Activated T-helper 9 cell treated with anti-CD3 and anti-CD28 coated beads, Interleukin-2, amount 50 U/mL, for 16 hours (primary cell): ENCODE measurements around the gene SLC33A1.
"Not testable (repeated sequence)": the region's sequence is repeated elsewhere in the genome, so short reads cannot be mapped to it uniquely, and the experiment has no call there.

ENCODE experiments used
- DNase-seq: peaks from one replicate; pipeline ENCODE4 v3.0.0-alpha.2; 2020; ENCODE audit warnings: low read depth

Gene SLC33A1

DNA sequence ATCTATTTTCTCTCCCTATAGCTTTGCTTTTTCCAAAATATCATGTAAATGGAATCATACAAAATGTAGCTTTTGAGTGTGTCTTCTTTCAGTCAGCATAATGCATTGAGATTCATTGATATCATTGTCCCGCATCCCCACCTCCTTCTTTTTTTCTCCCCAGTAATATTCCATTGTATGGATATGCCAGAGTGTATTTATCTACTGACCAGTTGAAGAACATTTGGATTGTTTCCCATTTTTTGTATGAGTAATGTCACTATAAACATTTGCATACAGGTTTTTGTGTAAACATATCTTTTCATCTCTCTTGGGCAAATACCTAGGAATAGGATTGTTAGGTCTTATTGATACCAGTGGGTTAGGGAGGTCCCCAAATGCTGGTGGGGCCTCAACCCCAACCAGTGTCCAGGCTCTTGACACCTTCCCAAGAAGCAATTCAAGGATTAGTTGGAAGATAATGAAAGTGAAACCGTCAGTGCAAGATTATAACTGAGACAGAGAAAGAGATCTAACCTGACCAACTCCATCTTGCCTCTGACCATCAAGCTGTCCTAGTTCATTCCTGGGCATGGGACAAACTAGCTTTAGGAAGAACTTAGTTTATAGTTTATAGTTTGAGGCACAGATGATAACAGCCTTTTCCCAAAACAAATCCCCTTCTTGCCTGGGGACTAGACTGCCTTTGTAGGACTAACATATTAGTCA lies 7.4 kb upstream of the SLC33A1 start:
- no peak for DNase-seq

DNA sequence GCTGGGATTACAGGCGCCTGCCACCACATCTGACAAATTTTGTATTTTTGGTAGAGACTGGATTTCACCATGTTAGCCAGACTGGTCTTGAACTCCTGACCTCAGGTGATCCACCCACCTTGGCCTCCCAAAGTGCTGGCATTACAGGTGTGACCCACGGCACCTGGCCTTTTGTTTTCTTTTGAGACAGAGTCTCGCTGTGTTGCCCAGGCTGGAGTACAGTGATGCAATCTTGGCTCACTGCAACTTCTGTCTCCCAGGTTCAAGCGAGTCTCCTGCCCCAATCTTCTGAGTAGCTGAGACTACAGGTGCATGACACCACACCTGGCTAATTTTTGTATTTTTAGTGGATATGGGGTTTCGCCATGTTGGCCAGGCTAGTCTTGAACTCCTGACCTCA lies 6.2 kb upstream of the SLC33A1 start:
- DNase-seq: not testable (repeated sequence)

DNA sequence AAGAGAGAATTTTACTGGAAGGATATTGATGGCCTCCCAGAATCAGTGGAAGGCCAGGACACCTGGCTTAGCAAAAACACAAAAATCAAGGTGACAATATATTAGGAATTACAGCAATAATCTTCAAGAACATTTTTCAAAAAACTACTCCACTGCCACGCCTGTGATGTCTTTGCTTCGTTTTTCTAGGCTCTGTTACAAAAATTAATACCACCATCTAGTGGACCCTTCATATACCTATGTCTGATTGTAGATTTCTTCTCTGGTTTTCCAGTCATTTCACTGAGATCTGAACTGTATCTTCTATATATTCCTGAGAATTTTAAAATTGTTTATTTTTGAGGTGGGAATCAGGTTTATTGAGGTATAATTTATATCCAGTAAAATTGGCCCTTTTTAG lies 5.6 kb upstream of the SLC33A1 start:
- DNase-seq: no peak

DNA sequence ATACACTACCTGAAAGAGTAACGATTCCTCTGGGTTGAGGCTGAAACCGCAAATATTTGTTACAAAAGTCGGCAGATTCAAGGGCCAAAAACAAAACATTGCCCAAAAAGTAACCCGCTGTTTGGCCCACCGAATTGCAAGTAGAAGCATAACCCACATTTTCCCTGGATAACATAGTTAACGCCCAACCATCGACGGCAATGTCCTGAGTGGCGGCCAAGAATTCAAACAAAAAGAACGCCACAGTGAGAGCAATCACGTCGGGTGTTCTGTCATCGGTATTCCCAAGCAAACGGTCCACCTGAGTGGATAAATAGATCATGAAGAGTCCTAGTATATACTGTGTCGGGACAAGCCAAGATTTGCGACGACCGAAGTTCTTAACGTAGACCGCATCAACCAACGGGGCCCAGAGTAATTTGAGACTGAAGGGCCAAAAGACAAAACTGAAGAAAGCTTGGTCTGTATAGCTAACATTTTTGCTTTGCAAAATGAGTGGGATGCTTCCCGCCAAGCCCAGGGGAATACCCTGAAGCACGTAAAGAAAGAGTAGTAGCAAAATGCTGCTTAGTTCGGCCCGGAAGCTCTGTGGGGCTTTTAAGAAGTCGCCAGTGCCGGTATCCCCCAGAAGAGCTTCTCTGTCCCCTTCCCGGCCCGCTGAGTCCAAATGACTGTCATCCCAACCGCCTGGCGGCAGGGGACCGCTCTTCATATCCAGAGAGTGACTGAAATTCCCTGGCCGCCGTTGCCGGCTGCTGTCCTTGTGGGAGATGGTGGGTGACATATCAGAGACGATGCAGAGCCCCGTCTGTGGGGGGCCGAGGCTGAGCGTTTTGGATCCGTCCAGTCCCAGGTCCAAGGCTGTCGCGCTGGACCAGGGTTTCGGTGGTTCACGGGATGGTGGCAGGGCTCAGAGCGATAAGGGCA lies 750 bp downstream of the SLC33A1 start:
- DNase-seq: peak; percentile 13

DNA sequence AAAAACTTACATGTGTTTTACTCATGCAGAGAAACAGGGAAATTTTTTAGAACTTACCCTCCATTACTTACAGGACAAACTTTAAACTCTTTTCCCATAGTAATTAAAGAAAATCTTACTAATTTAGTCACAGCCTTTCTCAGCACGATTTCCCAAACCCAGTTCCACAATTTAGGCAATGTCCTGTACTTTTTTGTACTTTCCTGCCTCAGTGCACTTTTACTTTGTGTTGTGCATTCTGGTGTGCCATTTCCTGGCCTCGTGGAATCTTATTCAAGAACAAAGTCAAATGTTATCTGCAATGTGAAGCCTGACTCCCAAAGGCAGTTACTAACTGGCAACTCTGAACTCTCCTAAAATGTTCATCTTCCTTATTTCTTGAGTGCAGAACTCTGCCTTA lies 1.9 kb downstream of the SLC33A1 start:
- DNase-seq: no peak

DNA sequence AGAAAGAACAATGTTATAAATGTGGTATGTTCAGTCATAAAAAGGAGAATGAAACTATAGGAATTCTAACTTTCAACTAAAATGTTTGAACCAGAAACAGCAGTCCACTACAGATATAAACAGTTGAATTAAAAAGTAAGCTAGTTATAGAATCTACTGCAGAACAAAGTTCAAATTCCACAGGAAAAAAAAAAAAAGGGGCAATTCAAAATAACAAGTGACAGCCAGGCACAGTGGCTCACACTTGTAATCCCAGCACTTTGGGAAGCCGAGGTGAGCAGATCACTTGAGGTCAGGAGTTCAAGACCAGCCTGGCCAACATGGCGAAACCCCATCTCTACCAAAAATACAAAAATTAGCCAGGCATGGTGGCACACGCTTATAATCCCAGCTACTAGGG lies 4.8 kb downstream of the SLC33A1 start:
- DNase-seq: not testable (repeated sequence)

DNA sequence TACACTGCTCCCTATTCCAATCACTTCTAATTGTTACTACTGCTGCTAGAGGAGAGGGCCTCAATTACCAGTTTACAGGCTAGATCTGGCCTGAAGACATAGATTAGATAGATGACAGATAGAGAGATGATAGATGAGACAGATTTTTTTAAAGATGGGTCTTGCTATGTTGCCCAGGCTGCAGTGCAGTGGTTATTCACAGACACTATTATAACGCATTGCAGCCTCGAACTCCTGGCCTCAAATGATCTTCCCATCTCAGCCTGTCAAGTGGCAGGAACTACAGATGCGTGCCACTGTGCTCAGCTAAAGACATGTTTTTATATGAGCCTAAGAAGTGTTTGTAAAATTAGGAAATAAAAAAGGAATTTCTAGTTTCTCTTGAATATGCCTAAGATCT lies 6.2 kb downstream of the SLC33A1 start:
- DNase-seq: no peak

DNA sequence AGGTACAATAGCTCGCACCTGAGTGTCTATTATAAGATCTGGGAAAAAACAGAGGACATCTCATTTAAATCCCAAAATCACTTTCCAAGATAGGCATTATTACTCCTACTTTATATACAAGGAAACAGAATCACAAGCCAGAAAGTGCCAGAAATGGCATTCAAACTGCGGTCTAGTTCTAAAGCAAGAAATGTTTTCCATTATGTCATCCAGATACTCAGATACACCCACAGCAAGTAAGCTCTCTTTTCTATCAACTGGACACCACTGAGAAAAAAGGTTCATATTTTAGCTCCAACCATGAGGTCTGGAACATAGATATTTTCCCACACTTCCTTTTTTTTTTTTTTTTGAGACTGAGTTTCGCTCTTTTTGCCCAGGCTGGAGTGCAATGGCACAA lies 8.1 kb downstream of the SLC33A1 start:
- DNase-seq: no peak

DNA sequence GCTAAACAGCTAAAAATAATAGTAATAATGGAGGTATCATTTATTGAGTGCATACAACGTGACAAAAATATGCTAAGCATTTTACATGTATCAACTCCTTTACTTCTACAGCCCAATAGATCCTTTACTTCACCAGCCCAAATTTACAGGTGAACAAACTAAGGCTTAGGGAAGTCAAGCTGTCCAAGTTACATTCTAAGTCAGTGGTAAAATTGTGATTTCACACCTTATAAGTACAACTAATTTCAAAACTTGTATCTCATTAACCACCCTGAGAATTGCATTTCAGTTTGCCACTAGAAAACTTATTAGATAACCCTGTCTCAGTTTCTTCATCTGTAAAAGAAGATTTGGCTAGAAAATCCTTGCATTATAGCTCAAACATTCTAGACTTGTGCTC lies 10.7 kb downstream of the SLC33A1 start:
- DNase-seq: no peak

DNA sequence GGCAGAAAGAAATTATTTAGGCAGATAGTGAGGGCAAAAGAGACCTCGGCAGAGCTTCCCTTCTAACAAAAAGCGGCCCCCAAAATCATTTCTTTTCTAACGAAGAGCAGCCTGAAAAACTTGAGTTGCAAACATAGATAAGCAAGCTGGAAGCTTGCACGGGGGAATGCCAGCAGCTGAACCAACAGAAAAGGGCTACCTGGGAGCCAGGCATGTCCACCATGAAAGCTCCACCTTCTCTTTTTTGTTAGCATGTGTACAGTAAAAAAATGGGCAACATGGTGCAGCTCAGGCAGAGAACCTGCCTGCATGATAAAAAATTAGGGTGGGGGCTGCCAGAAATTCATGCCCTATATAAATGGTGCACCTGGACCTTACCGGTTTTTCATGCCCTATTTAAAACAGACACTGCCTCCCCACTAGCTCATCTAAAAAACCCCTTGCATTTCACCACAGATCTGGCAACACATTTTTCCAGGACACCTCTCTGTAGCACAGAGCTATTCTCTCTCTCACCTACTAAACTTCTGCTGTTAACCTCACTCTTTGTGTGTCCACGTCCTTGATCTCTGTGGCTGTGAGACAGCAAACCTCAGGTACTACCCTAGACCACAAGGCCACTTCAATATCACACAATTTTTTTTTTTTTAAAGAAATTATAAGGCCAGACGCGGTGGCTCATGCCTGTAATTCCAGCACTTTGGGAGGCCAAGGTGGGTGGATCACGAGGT lies 18.7 kb downstream of the SLC33A1 start:
- DNase-seq: no peak

DNA sequence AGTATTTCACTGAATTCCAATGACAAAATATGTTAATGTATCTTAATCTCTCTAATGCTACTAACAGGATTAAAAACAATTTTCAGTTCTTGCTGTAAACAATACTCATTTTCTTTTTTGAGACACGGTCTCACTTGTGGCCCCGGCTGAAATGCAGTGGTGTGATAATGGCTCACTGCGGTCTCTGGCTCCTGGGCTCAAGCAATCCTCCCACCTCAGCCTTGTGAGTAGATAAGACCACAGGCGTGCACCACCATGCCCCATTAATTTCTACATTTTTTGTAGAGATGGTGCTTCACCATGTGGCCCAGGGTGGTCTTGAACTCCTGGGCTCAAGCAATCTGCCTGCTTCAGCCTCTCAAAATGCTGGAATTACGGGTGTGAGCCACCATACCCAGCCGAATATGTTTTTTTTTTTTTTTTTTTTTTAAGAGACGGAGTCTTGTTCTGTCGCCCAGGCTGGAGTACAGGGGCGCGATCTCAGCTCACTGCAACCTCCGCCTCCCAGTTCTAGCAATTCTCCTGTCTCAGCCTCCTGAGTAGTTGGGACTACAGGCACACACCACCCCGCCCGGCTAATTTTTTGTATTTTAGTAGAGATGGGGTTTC lies 25.6 kb downstream of the SLC33A1 start:
- DNase-seq: not testable (repeated sequence)

DNA sequence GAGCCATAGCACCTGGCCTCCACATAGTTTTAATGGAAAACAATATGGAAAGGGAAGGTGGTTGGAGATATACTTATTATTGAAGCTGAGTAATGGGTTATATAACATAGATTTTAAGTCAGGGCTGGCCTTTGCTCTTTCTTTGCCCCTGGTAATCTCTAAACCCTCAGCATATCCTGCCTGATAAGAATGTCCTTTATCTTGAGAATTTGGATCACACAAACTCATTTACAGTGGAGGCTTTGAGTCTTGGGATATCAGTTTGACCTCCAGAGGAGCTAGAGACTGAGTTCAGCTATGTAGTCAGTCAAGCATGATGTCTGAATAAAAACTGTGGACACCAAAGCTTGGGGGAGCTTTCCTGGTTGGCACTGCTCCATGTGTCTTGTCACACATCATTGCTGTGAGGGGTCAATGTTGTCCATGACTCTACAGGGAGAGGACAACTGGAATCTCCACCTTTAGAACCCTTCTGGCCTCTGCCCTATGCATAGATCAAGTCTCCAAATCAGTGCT lies 39.1 kb downstream of the SLC33A1 start:
- DNase-seq: no peak

DNA sequence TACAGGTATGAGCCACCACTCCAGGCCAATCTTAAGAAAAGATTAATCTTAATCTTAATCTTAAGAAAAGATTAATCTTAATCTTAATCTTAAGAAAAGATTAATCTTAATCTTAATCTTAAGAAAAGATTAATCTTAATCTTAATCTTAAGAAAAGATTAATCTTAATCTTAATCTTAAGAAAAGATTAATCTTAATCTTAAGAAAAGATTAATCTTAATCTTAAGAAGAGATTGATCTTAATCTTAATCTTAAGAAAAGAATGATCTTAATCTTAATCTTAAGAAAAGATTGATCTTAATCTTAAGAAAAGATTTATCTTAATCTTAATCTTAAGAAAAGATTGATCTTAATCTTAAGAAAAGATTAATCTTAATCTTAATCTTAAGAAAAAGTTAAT lies 41.0 kb downstream of the SLC33A1 start:
- DNase-seq: not testable (repeated sequence)

DNA sequence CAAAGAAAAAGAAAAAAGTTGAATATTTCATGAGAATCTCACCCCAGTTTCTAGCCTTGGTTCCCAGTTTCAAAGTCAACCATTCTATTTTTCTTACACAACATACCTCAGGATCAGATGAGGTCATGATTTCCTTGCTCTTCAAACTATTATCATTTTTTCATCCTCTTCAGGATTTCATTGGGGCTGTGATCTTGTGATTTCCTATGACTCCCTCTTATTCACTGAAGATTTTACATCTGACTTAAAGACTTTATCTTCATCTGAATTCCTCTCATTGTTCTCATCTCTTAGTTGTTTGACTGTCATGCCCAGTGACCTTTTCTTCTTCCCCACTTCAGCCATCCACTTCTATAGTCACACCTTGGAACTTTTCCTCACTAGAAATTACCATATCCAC lies 45.0 kb downstream of the SLC33A1 start:
- no peak for DNase-seq

DNA sequence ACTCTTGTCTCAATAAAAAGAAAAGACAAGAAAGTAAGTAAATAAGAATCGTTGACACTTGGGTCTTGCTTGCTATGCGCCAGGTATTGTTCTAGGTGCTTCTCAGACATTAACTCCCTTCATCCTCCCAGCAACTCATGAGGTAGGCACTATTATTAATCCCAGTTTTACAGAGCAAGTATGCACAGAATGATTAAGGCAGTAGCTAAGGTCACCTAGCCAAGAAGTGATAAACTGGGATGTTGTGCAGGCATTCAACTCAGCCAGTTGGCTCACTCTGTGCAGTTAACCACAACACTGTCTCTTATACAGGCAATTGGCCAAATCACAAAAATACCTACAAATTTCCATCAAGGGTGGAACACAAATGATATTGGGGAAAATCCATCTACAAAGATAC lies 46.4 kb downstream of the SLC33A1 start:
- no peak for DNase-seq

DNA sequence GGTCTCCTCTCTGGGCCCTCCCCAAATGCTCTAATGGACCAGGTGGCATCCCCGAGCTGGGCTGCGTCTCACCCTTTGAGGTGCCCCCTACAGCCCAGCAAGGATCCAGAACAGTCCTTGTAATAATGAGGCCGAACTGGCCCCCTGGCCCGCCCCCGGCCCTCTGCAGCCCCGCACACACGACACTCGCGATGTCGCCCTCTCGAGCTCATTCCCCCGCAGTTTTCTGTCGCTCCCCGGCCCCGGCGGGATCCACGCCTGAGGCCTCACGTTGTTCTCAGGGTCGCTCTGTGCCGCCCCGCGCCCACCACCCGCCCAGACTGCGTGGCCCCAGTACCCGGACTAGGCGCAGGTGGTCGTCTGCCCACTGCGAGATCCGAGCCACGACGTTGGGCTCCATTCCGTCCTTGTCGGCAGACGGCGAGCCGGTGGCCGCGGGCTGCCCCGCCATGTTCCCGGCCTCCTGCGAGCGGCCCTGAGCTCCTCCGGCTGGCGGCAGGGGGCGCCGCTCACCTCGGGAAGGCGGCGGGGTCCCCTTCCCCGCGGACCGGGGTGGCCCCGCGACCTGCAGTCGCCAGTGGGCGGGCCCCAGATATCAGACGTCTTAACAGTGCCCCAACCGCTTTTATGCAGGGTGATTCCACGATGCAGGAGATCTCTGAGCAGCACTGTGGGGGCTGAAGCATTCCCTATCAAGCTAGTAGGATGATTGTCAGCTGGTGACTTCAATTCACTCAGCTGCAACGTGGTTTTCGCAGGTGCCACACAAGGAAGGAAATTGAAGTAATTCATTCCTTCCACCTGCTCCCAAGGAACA lies 48.2 kb downstream of the SLC33A1 start, which contains the start of gene C3orf33:
Gene C3orf33, minus strand, starts transcription at position 477 of the 817 bp plus-strand sequence. Its CDS starts 26 bp downstream, at position 451.
- DNase-seq: peak; percentile 71

DNA sequence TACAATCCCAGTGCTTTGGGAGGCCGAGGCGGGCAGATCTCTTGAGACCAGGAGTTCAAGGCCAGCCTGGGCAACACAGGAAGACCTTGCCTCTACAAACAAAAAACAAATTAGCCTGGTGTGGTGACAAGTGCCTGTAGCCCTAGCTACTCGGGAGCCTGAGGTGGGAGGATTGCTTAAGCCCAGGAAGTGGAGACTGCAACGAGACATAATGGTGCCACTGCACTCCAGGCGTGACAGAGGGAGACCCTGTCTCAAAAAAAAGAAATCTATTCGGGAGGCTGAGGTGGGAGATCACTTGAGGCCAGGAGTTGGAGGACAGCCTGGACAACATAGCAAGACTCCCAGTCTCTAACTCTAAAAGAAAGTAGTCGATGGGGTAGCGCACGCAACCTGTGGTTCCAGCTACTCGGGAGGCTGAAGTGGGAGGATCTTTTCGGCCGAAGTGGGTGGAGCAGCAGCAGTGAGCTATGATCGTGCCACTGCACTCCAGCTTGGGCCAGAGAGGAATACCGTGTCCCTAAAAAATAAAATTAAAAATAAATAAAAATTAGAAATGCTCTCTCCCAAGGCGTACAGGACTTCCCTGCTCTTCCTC lies 48.9 kb downstream of the SLC33A1 start:
- no peak for DNase-seq

DNA sequence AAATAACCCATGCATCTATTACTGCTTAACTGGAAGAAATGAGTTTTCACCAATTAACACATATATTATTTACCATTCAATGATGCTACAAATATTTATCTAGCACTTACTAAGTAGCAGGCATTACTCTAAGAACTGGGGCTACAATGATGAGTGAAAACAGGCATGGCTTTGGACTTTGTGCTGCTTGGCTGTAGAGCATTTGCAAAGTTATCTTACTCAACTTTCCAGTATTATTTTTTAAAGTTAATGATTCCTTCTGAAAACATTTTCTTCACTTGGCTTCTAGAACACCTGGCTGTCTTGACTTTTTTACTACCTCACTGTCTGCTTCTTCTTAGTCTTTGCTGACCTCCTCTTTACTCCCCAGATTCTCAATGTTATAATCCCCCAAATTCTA lies 49.9 kb downstream of the SLC33A1 start:
- no peak for DNase-seq

DNA sequence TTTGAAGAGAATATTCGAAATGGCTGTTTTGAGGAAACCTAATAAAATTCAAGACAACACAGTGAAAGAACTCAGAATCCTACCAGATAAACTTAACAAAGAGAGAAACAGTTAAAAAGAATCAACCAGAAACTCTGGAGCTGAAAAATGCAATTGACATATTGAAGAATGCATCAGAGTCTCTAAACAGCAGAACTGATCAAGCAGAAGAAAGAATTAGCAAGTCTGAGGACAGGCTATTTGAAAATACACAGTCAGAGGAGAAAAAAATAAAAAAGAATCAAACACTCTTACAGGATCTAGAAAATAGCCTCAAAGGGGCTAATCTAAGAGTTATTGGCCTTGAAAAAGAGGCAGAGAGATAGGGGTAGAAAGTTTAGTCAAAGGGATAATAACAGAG lies 61.7 kb downstream of the SLC33A1 start:
- no peak for DNase-seq

DNA sequence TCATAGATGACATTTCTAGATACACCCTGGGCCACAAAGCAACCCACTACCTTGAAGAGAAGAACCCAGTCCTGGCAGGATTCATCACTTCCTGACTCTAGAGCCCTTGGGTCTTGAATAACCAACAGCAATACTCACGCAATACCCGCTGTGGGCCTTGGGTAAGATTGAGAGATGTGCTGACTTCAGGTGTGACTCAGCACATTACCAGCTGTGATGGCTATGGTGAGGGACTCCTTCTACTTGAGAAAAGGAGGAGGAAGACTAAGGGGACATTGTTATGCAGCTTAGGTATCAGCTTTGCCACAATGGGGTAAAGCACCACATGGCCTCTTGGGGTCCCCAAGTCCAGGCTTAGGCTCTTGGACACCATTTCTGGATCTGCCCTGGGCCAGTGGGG lies 63.0 kb downstream of the SLC33A1 start:
- DNase-seq: no peak
